Body of pancreas (tissue), 4 donors: ENCODE data around the gene TP53I13.

Source experiments
- CTCF ChIP-seq, 7 experiments: fragments of 450-650 bp in 4 of 7; fragments of 200-600 bp in 3 of 7; sonication (generic) in 3 of 7; IDR thresholded peaks; one replicate each; pipeline ENCODE4 v1.5.1; 2016 to 2019; ENCODE audit warnings: antibody characterized with exemption in 7 of 7
- POLR2A ChIP-seq, 3 donors: fragments of 450-650 bp; IDR thresholded peaks; one replicate each; pipeline ENCODE4 v1.6.1; 2016; ENCODE audit warnings: antibody characterized with exemption in 3 of 3, mild to moderate bottlenecking in 2 of 3

- no peak for TF ChIP-seq CTCF (IDR thresholded peaks at IDR 0.05)
- TF ChIP-seq POLR2A (IDR thresholded peaks at IDR 0.05): no peak
Observed at GRCh38 chr17:29583324-29584248, 15.1 kb downstream of the TP53I13 start.
